ENCODE data around the gene ENPP1.

ENPP1 gene

DNA sequence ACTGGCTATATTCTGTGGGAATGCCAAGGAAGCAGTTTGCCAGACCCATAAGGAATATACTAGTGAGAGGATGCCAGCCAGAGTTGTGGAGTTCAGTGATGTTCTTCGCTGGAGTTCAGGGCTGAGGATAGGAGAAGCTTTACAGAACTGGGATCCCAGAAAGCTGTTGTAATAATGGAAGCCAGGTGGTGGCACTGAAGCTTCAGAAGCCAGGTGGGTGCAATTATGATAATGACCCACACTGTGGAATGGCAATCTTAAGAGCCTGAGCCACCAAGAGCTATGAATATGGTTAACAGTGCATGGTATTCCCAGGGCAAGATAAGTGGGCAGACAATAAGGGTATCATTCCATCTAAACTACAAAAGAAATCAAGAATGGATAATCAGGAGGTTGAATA, 25.1 kb upstream of the ENPP1 start:
- H3K27me3 ChIP-seq (replicated peaks; ENCODE audit: control insufficient read depth, insufficient read depth, low read length, poor library complexity, severe bottlenecking): no peaks in the 10 kb centered on the region
- H3K27ac ChIP-seq (ENCODE audit: insufficient read depth, low read length, poor library complexity, severe bottlenecking): no peak overlapping the region
- H3K4me3 ChIP-seq (ENCODE audit: insufficient read depth, low read depth, low read length, poor library complexity, severe bottlenecking): no peak overlapping the region
- H3K9me3 ChIP-seq (ENCODE audit: control insufficient read depth, low read length): no peaks in the 10 kb centered on the region
- no peak for DNase-seq
- H3K4me1 ChIP-seq (ENCODE audit: control insufficient read depth, insufficient read depth, low read length, poor library complexity, severe bottlenecking): no peaks in the 10 kb centered on the region
- no peaks in the 10 kb centered on the region for H3K36me3 ChIP-seq (ENCODE audit: control insufficient read depth, insufficient read depth, low read length)

DNA sequence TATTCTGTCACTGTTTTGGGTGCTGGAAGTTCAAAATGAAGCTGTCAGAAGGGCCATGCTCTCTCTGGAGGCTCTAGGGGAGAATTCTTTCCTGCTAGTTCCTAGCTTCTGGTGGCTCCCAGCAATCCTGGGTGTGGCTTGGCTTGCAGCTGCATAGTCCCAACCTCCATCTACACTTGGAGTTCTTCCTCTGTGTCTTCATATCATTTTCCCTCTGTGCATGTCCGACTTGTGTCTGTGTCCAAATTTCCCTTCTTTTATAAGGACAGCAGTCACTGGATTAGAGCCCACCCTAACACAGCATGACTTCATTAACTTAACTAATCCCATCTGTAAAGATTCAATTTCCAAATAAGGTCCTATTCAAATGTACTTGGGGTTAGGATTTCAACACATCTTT, 23.3 kb upstream of the ENPP1 start:
- Histone ChIP-seq H3K27ac (ENCODE audit: insufficient read depth, low read length, poor library complexity, severe bottlenecking) (no peak overlapping the region), H3K9me3 (ENCODE audit: control insufficient read depth, low read length) (no peaks in the 10 kb centered on the region), H3K27me3 (replicated peaks; ENCODE audit: control insufficient read depth, insufficient read depth, low read length, poor library complexity, severe bottlenecking) (no peaks in the 10 kb centered on the region), H3K4me3 (ENCODE audit: insufficient read depth, low read depth, low read length, poor library complexity, severe bottlenecking) (no peak overlapping the region), H3K36me3 (ENCODE audit: control insufficient read depth, insufficient read depth, low read length) (no peaks in the 10 kb centered on the region), H3K4me1 (ENCODE audit: control insufficient read depth, insufficient read depth, low read length, poor library complexity, severe bottlenecking) (no peaks in the 10 kb centered on the region)
- no peak for DNase-seq

DNA sequence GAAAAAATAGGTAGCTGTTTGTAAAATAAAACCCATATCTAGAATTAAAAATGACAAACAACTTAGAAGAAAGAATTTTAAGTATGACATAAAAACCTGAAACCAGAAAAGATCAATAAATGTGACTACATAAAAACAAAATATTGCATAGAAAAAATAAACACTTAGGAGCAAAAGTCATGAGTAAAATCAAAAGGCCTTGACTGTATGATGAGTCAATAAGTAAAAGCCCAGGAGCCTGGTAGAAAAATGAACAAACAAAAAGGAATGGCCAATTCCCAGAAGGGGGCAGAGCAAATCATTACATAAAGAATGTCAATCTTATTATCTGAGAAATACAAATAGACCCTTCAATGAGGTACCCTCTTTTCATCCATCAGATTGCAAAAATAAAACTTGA, 20.7 kb upstream of the ENPP1 start:
- Histone ChIP-seq H3K36me3 (ENCODE audit: control insufficient read depth, insufficient read depth, low read length) (no peaks in the 10 kb centered on the region), H3K27ac (ENCODE audit: insufficient read depth, low read length, poor library complexity, severe bottlenecking) (no peak overlapping the region), H3K27me3 (replicated peaks; ENCODE audit: control insufficient read depth, insufficient read depth, low read length, poor library complexity, severe bottlenecking) (no peaks in the 10 kb centered on the region), H3K4me1 (ENCODE audit: control insufficient read depth, insufficient read depth, low read length, poor library complexity, severe bottlenecking) (no peaks in the 10 kb centered on the region), H3K4me3 (ENCODE audit: insufficient read depth, low read depth, low read length, poor library complexity, severe bottlenecking) (no peak overlapping the region), H3K9me3 (ENCODE audit: control insufficient read depth, low read length) (no peaks in the 10 kb centered on the region)
- DNase-seq: no peak

DNA sequence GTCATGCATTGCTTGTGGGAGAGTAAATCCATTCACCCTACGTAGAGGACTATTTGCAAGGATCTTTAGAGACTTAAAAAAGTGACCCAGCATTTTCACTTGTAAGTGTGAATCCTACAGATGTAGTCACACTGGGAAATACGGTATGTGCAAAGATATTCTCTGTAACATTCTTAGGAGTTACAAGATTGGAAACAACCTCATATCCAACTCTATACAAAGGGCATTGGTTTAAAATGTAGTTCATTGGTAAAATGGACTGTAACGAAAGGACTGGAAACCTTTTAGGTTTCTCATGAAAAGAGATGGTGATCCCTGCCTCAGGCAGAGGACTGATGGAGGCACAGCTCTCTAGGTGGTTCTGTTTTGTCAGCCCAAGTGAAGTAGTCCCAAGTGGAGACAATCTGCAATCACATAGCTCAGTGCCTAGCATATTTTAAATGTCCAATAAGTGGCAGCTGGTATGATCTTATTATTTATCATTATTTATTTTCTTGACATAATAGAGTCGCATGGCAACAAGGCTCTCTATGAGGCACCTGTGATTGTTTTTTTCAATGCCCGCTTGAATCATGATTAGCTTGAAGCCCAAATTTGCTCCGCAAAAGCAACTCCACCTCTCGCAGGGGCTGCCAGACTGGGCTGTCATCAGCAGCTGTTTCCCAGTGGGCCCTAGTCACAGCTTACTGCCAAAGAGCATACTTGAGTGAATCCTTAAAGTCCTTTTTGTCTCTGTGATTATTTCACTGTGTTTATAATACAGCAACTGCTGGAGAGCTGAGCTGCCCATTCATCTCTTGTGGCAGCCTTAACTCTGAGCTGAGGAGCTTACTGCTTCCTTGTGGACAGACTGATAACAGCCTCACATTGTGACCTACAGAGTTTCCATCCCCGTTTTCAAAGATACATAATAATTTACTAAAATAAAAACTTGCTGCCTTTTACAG, 19.8 kb upstream of the ENPP1 start:
- Histone ChIP-seq H3K4me1 (ENCODE audit: control insufficient read depth, insufficient read depth, low read length, poor library complexity, severe bottlenecking) (no peaks in the 10 kb centered on the region), H3K36me3 (ENCODE audit: control insufficient read depth, insufficient read depth, low read length) (no peaks in the 10 kb centered on the region), H3K4me3 (ENCODE audit: insufficient read depth, low read depth, low read length, poor library complexity, severe bottlenecking) (no peak overlapping the region), H3K9me3 (ENCODE audit: control insufficient read depth, low read length) (no peaks in the 10 kb centered on the region), H3K27ac (ENCODE audit: insufficient read depth, low read length, poor library complexity, severe bottlenecking) (no peak overlapping the region), H3K27me3 (replicated peaks; ENCODE audit: control insufficient read depth, insufficient read depth, low read length, poor library complexity, severe bottlenecking) (no peaks in the 10 kb centered on the region)
- DNase-seq: no peak

DNA sequence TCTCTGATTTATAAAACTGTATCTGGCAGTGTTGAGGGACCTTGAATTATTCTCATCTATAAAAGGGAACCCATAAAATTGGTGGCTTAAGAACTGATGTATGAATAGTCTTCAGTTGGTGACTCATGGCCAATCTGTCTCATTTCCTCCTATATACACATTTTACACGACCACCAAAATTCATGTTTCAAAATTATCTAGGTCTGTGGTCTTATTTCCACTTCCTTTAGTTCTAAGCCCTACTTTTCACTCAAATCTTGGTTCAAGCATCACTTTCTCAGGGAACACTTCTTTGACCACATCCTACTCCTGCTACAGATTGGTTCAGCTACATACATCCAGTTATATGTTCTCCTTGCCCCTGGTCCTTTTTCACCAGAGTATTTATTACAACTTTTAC, 18.6 kb upstream of the ENPP1 start:
- H3K36me3 ChIP-seq (ENCODE audit: control insufficient read depth, insufficient read depth, low read length): no peaks in the 10 kb centered on the region
- no peak overlapping the region for H3K27ac ChIP-seq (ENCODE audit: insufficient read depth, low read length, poor library complexity, severe bottlenecking)
- no peaks in the 10 kb centered on the region for H3K27me3 ChIP-seq (replicated peaks; ENCODE audit: control insufficient read depth, insufficient read depth, low read length, poor library complexity, severe bottlenecking)
- no peaks in the 10 kb centered on the region for H3K9me3 ChIP-seq (ENCODE audit: control insufficient read depth, low read length)
- no peaks in the 10 kb centered on the region for H3K4me1 ChIP-seq (ENCODE audit: control insufficient read depth, insufficient read depth, low read length, poor library complexity, severe bottlenecking)
- H3K4me3 ChIP-seq (ENCODE audit: insufficient read depth, low read depth, low read length, poor library complexity, severe bottlenecking): no peak overlapping the region
- DNase-seq: no peak

DNA sequence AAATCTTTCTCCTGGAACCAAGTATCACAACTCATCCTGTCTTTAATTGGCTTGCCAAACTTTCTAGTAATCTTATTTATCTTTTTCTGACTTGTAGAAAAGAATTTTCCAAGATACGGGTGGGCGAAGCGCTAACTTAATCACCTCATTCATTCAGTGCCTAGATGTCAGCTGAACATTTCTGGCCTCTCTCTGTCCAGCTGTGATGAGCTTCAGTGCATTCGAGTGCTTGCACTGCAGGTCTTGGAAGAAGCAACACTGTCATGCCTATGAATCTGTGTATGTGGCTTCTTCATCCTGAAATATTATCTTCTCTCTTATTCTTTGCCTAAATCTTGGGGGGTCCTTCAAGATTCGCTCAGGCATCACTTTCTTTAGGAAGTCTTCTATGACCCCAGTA, 16.3 kb upstream of the ENPP1 start:
- H3K4me1 ChIP-seq (ENCODE audit: control insufficient read depth, insufficient read depth, low read length, poor library complexity, severe bottlenecking): no peaks in the 10 kb centered on the region
- DNase-seq: no peak
- H3K27me3 ChIP-seq (replicated peaks; ENCODE audit: control insufficient read depth, insufficient read depth, low read length, poor library complexity, severe bottlenecking): no peaks in the 10 kb centered on the region

DNA sequence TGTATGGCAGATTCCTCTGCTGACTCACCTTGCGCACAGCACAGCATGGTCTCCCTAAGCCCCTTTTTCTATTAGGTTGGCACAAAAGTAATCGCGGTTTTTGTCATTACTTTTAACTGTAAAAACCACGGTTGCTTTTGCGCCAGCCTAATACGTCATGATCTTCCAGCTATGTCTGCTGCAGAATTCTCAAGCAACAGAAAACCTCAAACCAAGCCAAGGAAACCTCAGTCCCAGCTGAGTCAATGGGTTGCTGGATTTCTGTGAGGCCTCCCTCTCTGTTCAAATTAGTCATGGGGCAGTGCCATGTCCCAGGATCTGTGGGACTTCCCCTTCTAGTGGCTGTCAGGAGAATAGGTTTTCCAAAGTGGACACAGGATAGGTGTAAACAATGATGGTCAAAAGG, 15.7 kb upstream of the ENPP1 start:
- H3K27ac ChIP-seq (ENCODE audit: insufficient read depth, low read length, poor library complexity, severe bottlenecking): no peak overlapping the region
- H3K27me3 ChIP-seq (replicated peaks; ENCODE audit: control insufficient read depth, insufficient read depth, low read length, poor library complexity, severe bottlenecking): no peaks in the 10 kb centered on the region
- no peaks in the 10 kb centered on the region for H3K4me1 ChIP-seq (ENCODE audit: control insufficient read depth, insufficient read depth, low read length, poor library complexity, severe bottlenecking)
- H3K9me3 ChIP-seq (ENCODE audit: control insufficient read depth, low read length): no peaks in the 10 kb centered on the region
- no peak overlapping the region for H3K4me3 ChIP-seq (ENCODE audit: insufficient read depth, low read depth, low read length, poor library complexity, severe bottlenecking)
- H3K36me3 ChIP-seq (ENCODE audit: control insufficient read depth, insufficient read depth, low read length): no peaks in the 10 kb centered on the region
- DNase-seq: no peak

More for the DNA sequence above, 16.3 kb upstream of the ENPP1 start:
- Histone ChIP-seq H3K9me3 (ENCODE audit: control insufficient read depth, low read length) (no peaks in the 10 kb centered on the region), H3K27ac (ENCODE audit: insufficient read depth, low read length, poor library complexity, severe bottlenecking) (no peak overlapping the region), H3K36me3 (ENCODE audit: control insufficient read depth, insufficient read depth, low read length) (no peaks in the 10 kb centered on the region), H3K4me3 (ENCODE audit: insufficient read depth, low read depth, low read length, poor library complexity, severe bottlenecking) (no peak overlapping the region)

DNA sequence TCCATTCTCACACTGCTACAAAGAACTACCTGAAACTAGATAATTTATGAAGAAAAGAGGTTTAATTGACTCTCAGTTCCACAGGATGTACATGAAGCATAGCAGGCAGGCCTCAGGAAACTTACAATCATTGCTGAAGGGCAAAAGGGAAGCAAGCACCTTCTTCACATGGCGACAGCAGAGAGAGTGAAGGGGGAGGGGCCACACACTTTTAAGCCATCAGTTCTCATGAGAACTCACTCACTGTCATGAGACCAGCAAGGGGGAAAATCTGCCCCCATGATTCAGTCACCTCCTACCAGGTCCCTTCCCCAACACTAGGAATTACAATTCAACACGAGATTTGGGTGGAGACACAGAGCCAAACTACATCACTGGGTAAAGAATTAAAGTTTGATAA, 12.5 kb upstream of the ENPP1 start:
- H3K4me3 ChIP-seq (ENCODE audit: insufficient read depth, low read depth, low read length, poor library complexity, severe bottlenecking): no peak overlapping the region

DNA sequence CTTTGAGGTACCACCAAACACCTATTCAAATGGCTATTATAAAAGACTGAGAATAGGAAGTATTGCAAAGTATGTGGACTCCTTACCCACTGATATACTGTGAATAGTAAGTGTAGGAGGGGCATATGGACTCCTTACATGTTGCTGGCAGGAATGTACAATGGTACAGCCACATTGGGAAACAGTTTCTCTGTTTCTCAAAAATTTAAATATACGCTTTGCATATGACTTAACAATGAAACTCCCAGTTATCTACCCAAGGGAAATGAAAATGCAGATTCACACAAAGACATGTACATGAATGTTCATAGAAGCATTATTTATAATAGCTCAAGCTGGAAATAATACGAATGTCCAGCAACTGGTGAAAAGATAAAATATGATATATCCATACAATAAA, 5.5 kb upstream of the ENPP1 start:
- Histone ChIP-seq H3K36me3 (ENCODE audit: control insufficient read depth, insufficient read depth, low read length) (no peaks in the 10 kb centered on the region), H3K27me3 (replicated peaks; ENCODE audit: control insufficient read depth, insufficient read depth, low read length, poor library complexity, severe bottlenecking) (no peaks in the 10 kb centered on the region), H3K9me3 (ENCODE audit: control insufficient read depth, low read length) (no peaks in the 10 kb centered on the region), H3K4me1 (ENCODE audit: control insufficient read depth, insufficient read depth, low read length, poor library complexity, severe bottlenecking) (no peaks in the 10 kb centered on the region), H3K27ac (ENCODE audit: insufficient read depth, low read length, poor library complexity, severe bottlenecking) (no peak overlapping the region), H3K4me3 (ENCODE audit: insufficient read depth, low read depth, low read length, poor library complexity, severe bottlenecking) (no peak overlapping the region)
- no peak for DNase-seq

More for the DNA sequence above, 12.5 kb upstream of the ENPP1 start:
- Histone ChIP-seq H3K9me3 (ENCODE audit: control insufficient read depth, low read length) (no peaks in the 10 kb centered on the region), H3K4me1 (ENCODE audit: control insufficient read depth, insufficient read depth, low read length, poor library complexity, severe bottlenecking) (no peaks in the 10 kb centered on the region), H3K27me3 (replicated peaks; ENCODE audit: control insufficient read depth, insufficient read depth, low read length, poor library complexity, severe bottlenecking) (no peaks in the 10 kb centered on the region), H3K36me3 (ENCODE audit: control insufficient read depth, insufficient read depth, low read length) (no peaks in the 10 kb centered on the region), H3K27ac (ENCODE audit: insufficient read depth, low read length, poor library complexity, severe bottlenecking) (no peak overlapping the region)
- DNase-seq: no peak

DNA sequence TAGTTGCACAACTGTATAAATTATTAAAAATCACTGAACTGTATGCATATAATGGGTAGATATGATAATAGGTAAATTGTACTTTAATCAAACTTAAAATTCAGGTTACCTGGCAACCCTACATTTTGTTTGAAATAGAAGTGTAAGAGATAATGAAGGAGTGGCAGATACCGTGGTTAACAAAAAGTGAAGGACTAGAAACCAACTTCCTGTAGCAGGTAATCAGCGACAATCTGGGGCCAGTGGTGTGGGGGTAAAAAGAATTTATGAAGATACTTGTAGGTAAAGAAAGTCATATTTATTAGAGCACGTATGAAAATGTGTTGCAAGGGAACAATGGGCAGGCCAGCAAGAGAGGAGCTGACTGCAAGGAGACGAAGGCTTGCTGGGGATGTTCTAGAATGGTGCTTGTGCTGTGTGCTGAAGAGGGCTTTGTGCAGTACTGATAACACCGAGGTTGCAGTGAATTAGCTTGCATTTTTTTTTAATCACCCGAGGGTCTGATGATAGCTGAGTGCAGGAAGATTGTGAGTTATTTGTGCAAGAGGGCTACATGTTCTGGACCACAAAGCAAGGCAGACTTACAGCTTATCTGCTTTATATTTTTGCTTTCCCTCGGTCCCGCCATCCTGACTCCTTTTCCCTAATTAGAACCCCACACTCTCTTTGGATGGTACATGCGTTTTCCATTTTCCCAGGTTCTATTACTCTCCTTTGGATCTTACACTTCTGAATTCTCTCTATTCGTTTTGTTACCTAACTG, 4.6 kb upstream of the ENPP1 start:
- H3K27me3 ChIP-seq (replicated peaks; ENCODE audit: control insufficient read depth, insufficient read depth, low read length, poor library complexity, severe bottlenecking): no peaks in the 10 kb centered on the region
- DNase-seq: no peak
- no peaks in the 10 kb centered on the region for H3K9me3 ChIP-seq (ENCODE audit: control insufficient read depth, low read length)
- H3K36me3 ChIP-seq (ENCODE audit: control insufficient read depth, insufficient read depth, low read length): no peaks in the 10 kb centered on the region
- H3K27ac ChIP-seq (ENCODE audit: insufficient read depth, low read length, poor library complexity, severe bottlenecking): no peak overlapping the region
- H3K4me3 ChIP-seq (ENCODE audit: insufficient read depth, low read depth, low read length, poor library complexity, severe bottlenecking): no peak overlapping the region
- H3K4me1 ChIP-seq (ENCODE audit: control insufficient read depth, insufficient read depth, low read length, poor library complexity, severe bottlenecking): no peaks in the 10 kb centered on the region

All from effector memory CD4-positive, alpha-beta T cell (primary cell).